OCI-LY3 (cell line): ENCODE measurements around the gene GLYR1.

Source experiments
- H2AFZ ChIP-seq: fragments of 200-600, 300-600 bp; shearing (Covaris generic); 2 replicates; pipeline ENCODE4 v1.6.0; 2014; ENCODE audit warnings: antibody characterized with exemption, low read depth, low read length
- H3K27ac ChIP-seq: fragments of 200-600, 300-600 bp; sonication (generic); 2 replicates; pipeline ENCODE4 v1.5.1; 2014; ENCODE audit warnings: mild to moderate bottlenecking, low read length, moderate library complexity, mixed read lengths
- H3K27me3 ChIP-seq: fragments of 200-600, 300-600 bp; sonication (generic); 2 replicates; pipeline ENCODE4 v1.6.1; 2014; ENCODE audit warnings: low read depth, low read length, mixed read lengths
- H3K36me3 ChIP-seq: fragments of 200-600, 300-600 bp; sonication (generic); replicated peaks from 2 replicates; pipeline ENCODE3; 2014; ENCODE audit warnings: low read depth, low read length, mixed read lengths
- H3K4me1 ChIP-seq: fragments of 300-600, 200-600 bp; sonication (generic); 2 replicates; pipeline ENCODE4 v1.6.1; 2014; ENCODE audit warnings: low read length, mixed read lengths
- H3K4me2 ChIP-seq: fragments of 200-600, 300-600 bp; sonication (generic); 2 replicates; pipeline ENCODE4 v1.6.1; 2014; ENCODE audit warnings: low read length, mixed read lengths
- H3K4me3 ChIP-seq: fragments of 300-600, 200-600 bp; sonication (generic); 2 replicates; pipeline ENCODE4 v1.5.1; 2014; ENCODE audit warnings: antibody characterized with exemption, mild to moderate bottlenecking, low read length, moderate library complexity
- H3K79me2 ChIP-seq: fragments of 300-600, 200-600 bp; shearing (Covaris generic); 2 replicates; pipeline ENCODE4 v1.6.1; 2014; ENCODE audit warnings: mild to moderate bottlenecking, low read length, mixed read lengths
- H3K9ac ChIP-seq: fragments of 300-600, 200-600 bp; shearing (Covaris generic); 2 replicates; pipeline ENCODE4 v1.6.0; 2014; ENCODE audit warnings: mild to moderate bottlenecking, low read length, moderate library complexity
- H3K9me3 ChIP-seq: fragments of 200-600, 300-600 bp; shearing (Covaris generic); 2 replicates; pipeline ENCODE4 v1.6.1; 2014; ENCODE audit warnings: low read length, mixed read lengths; ENCODE audit not compliant: insufficient read depth
- H4K20me1 ChIP-seq: fragments of 200-600, 300-600 bp; sonication (generic); 2 replicates; pipeline ENCODE4 v1.6.1; 2016; ENCODE audit warnings: low read length, mixed read lengths; ENCODE audit not compliant: insufficient read depth
- EZH2phosphoT487 ChIP-seq: fragments of 200-600 bp; shearing (Covaris generic); IDR thresholded peaks from 2 replicates; pipeline ENCODE4 v1.6.1; 2018; ENCODE audit warnings: antibody characterized with exemption, mixed run types, low read depth
- TF ChIP-seq, protein P1 (sequence below): fragments of 200-600, 300-600 bp; sonication (generic); IDR thresholded peaks from 2 replicates; pipeline ENCODE4 v1.5.1; 2014; ENCODE audit warnings: antibody characterized with exemption, low read length, low read depth

The GLYR1 gene

GRCh38 chr16:4790261-4790660 lies 56.8 kb downstream of the GLYR1 start:
- no peak overlapping the region for H2AFZ ChIP-seq
- no peak overlapping the region for H3K9ac ChIP-seq
- H3K36me3 ChIP-seq, result no peaks in the 10 kb centered on the region
- no peaks in the 10 kb centered on the region for H4K20me1 ChIP-seq
- TF ChIP-seq, protein P1, sequence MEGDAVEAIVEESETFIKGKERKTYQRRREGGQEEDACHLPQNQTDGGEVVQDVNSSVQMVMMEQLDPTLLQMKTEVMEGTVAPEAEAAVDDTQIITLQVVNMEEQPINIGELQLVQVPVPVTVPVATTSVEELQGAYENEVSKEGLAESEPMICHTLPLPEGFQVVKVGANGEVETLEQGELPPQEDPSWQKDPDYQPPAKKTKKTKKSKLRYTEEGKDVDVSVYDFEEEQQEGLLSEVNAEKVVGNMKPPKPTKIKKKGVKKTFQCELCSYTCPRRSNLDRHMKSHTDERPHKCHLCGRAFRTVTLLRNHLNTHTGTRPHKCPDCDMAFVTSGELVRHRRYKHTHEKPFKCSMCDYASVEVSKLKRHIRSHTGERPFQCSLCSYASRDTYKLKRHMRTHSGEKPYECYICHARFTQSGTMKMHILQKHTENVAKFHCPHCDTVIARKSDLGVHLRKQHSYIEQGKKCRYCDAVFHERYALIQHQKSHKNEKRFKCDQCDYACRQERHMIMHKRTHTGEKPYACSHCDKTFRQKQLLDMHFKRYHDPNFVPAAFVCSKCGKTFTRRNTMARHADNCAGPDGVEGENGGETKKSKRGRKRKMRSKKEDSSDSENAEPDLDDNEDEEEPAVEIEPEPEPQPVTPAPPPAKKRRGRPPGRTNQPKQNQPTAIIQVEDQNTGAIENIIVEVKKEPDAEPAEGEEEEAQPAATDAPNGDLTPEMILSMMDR, result no peak
- no peak for TF ChIP-seq EZH2phosphoT487
- no peaks in the 10 kb centered on the region for H3K27me3 ChIP-seq
- no peaks in the 10 kb centered on the region for H3K9me3 ChIP-seq
- no peak overlapping the region for H3K27ac ChIP-seq
- no peak overlapping the region for H3K4me2 ChIP-seq
- no peak overlapping the region for H3K4me3 ChIP-seq
- H3K79me2 ChIP-seq, result no peaks in the 10 kb centered on the region
- H3K4me1 ChIP-seq, result no peaks in the 10 kb centered on the region

DNA sequence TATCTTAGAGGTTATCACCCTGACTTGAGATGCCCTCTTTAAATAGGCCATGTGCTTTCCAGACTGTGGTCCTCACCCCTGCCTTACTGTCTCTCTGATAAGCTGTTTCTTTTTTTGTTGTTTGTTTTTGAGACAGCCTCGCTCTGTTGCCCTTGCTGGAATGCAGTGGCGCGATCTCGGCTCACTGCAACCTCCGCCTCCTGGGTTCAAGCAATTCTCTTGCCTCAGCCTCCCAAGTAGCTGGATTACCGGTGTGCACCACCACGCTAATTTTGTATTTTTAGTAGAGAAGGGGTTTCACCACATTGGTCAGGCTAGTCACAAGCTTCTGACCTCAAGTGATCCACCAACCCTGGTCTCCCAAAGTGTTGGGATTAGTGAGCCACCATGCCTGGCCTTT lies 58.2 kb downstream of the GLYR1 start:
- Histone ChIP-seq H3K9ac (no peak overlapping the region), H3K4me1 (no peaks in the 10 kb centered on the region), H3K9me3 (no peaks in the 10 kb centered on the region), H2AFZ (no peak overlapping the region), H4K20me1 (no peaks in the 10 kb centered on the region), H3K27ac (no peak overlapping the region), H3K36me3 (no peaks in the 10 kb centered on the region), H3K4me3 (no peak overlapping the region), H3K79me2 (no peaks in the 10 kb centered on the region), H3K4me2 (no peak overlapping the region), H3K27me3 (no peaks in the 10 kb centered on the region)
- no peak for TF ChIP-seq EZH2phosphoT487
- TF ChIP-seq, protein P1, result no peak

- Histone ChIP-seq H3K36me3 (no peaks in the 10 kb centered on the region), H3K79me2 (no peaks in the 10 kb centered on the region), H3K27me3 (no peaks in the 10 kb centered on the region), H3K4me2 (no peak overlapping the region), H3K9ac (no peak overlapping the region), H3K27ac (no peak overlapping the region), H3K4me3 (no peak overlapping the region), H4K20me1 (no peaks in the 10 kb centered on the region), H3K4me1 (no peaks in the 10 kb centered on the region), H3K9me3 (no peaks in the 10 kb centered on the region), H2AFZ (no peak overlapping the region)
- TF ChIP-seq EZH2phosphoT487, result no peak
- TF ChIP-seq, protein P1, result no peak
These were observed 58.6 kb downstream of the GLYR1 start for GRCh38 chr16:4788489-4788889.

GRCh38 chr16:4787627-4788482 lies 59.2 kb downstream of the GLYR1 start, which contains the start of gene SEPTIN12:
SEPTIN12 (minus strand) TSS chr16:4788345; CDS start chr16:4787645, 700 bp downstream.
- H2AFZ ChIP-seq, result no peak within 1 kb of the TSS
- no peaks in the 10 kb centered on the region for H3K36me3 ChIP-seq
- TF ChIP-seq, protein P1, result no peak
- TF ChIP-seq EZH2phosphoT487, result no peak
- no peaks in the 10 kb centered on the region for H3K27me3 ChIP-seq
- H3K4me2 ChIP-seq, result no peak within 1 kb of the TSS
- no peak within 1 kb of the TSS for H3K27ac ChIP-seq
- no peaks in the 10 kb centered on the region for H3K4me1 ChIP-seq
- no peaks in the 10 kb centered on the region for H3K9me3 ChIP-seq
- H3K9ac ChIP-seq, result no peak within 1 kb of the TSS
- H4K20me1 ChIP-seq, result no peaks in the 10 kb centered on the region
- no peak within 1 kb of the TSS for H3K4me3 ChIP-seq
- H3K79me2 ChIP-seq, result no peaks in the 10 kb centered on the region
